ENCODE data around the gene GRB2. TPM values are rescaled to one million over a fixed set of nuclear protein-coding genes. Genes with fewer than 3 reads are reported as not detected.
"Not testable (repeated sequence)": the region's sequence is repeated elsewhere in the genome, so short reads cannot be mapped to it uniquely, and the experiment has no call there.

The GRB2 gene
- total and polyA plus RNA-seq, 3 donors from 2014 or later = 54.6 to 78.9 (median 61.8) TPM

GRCh38 chr17:75288770-75289114 lies 116.7 kb downstream of the GRB2 start:
- H3K4me3 ChIP-seq = peak overlapping the region; percentile 79 to 80
- WGBS, 2 donors = 1 to 4% methylated on average over 4 to 14 of the region's 14 CpGs
- no peak for DNase-seq
- TF ChIP-seq CTCF (IDR thresholded peaks at IDR 0.05) (no peak), POLR2A (IDR thresholded peaks at IDR 0.05) (no peak)
- peak overlapping the region; percentile 89 to 96 for H3K27ac ChIP-seq
- no peaks in the 10 kb centered on the region for H3K36me3 ChIP-seq (ENCODE audit: low read depth, missing control alignments)
- no peaks in the 10 kb centered on the region for H3K27me3 ChIP-seq
- H3K4me1 ChIP-seq = no peaks in the 10 kb centered on the region
- no peaks in the 10 kb centered on the region for H3K9me3 ChIP-seq
- intact Hi-C loops (cut with DNase I; ENCODE audit: low total_unique reads) = no loop called here

GRCh38 chr17:75288359-75288758 lies 117.1 kb downstream of the GRB2 start:
- TF ChIP-seq CTCF (IDR thresholded peaks at IDR 0.05) (no peak), POLR2A (IDR thresholded peaks at IDR 0.05) (no peak)
- Histone ChIP-seq H3K36me3 (ENCODE audit: low read depth, missing control alignments) (no peaks in the 10 kb centered on the region), H3K9me3 (no peaks in the 10 kb centered on the region), H3K4me3 (peak overlapping the region; percentile 79 to 80), H3K27me3 (no peaks in the 10 kb centered on the region), H3K4me1 (no peaks in the 10 kb centered on the region), H3K27ac (no peak overlapping the region)
- no peak for DNase-seq
- intact Hi-C loops (cut with DNase I; ENCODE audit: low total_unique reads) = no loop called here
- WGBS, 2 donors = 21 to 25% methylated on average over 2 of the region's 2 CpGs

DNA sequence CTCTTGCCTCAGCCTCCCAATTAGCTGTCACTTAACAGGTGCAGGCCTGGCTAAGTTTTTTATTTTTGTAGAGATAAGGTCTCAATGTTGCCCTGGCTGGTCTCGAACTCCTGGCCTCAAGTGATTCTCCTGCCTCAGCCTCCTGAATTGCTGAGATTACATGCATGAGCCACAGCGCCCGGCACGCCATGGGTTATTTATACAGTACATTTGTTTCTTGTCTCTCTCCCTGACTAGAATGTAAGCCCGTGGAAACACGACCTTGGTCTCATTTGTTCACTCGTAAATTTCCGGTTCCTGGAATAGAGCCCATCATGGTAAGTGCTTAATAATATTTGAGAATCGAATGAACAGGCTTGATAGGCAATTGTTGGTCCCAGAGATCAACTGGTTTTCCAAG lies 118.3 kb downstream of the GRB2 start:
- DNase-seq = no peak
- Histone ChIP-seq H3K9me3 (no peaks in the 10 kb centered on the region), H3K4me3 (no peak overlapping the region), H3K36me3 (ENCODE audit: low read depth, missing control alignments) (no peaks in the 10 kb centered on the region), H3K27ac (no peak overlapping the region), H3K4me1 (no peaks in the 10 kb centered on the region), H3K27me3 (no peaks in the 10 kb centered on the region)
- WGBS, 2 donors = 72 to 76% methylated on average over 9 of the region's 9 CpGs
- intact Hi-C loops (cut with DNase I; ENCODE audit: low total_unique reads) = no loop called here
- TF ChIP-seq CTCF (IDR thresholded peaks at IDR 0.05) = no peak
- no peak for TF ChIP-seq POLR2A (IDR thresholded peaks at IDR 0.05)

GRCh38 chr17:75285123-75285522 lies 120.4 kb downstream of the GRB2 start:
- no peak for TF ChIP-seq CTCF (IDR thresholded peaks at IDR 0.05)
- TF ChIP-seq POLR2A (IDR thresholded peaks at IDR 0.05) = no peak
- WGBS, 2 donors = 72 to 92% methylated on average over 4 to 6 of the region's 6 CpGs
- DNase-seq = no peak
- H3K36me3 ChIP-seq (ENCODE audit: low read depth, missing control alignments) = no peaks in the 10 kb centered on the region
- H3K4me3 ChIP-seq = no peak overlapping the region
- no peaks in the 10 kb centered on the region for H3K9me3 ChIP-seq
- no peak overlapping the region for H3K27ac ChIP-seq
- no peaks in the 10 kb centered on the region for H3K27me3 ChIP-seq
- H3K4me1 ChIP-seq = no peaks in the 10 kb centered on the region
- intact Hi-C loops (cut with DNase I; ENCODE audit: low total_unique reads) = no loop called here

DNA sequence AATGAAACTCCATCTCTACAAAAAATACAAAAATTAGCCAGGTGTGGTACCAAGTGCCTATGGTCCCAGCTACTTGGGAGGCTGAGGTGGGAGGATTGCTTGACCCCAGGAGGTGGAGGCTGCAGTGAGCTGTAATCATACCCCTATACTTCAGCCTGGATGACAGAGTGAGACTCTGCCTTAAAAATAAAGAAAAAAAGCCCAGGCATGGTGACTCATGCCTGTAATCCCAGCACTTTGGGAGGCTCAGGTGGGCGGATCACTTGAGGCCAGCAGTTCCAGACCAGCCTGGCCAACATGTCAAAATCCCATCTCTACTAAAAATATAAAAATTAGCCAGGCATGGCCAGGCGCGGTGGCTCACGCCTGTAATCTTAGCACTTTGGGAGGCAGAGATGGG lies 125.3 kb downstream of the GRB2 start:
- H3K4me1 ChIP-seq; DNase-seq; H3K9me3 ChIP-seq; intact Hi-C loops (cut with DNase I; ENCODE audit: low total_unique reads); H3K36me3 ChIP-seq (ENCODE audit: low read depth, missing control alignments); H3K27me3 ChIP-seq; H3K4me3 ChIP-seq; H3K27ac ChIP-seq: not testable (repeated sequence)
- 92 to 100% methylated on average over 4 of the region's 4 CpGs for WGBS, 2 donors
